ENCODE data around the gene MEG3. TPM values are rescaled to one million over a fixed set of nuclear protein-coding genes. Genes with fewer than 3 reads are reported as not detected.

The MEG3 gene
- total RNA-seq, 1 experiment from 2014 or later = 62.4 TPM

- CTCF ChIA-PET = no interaction called here
- H3K36me3 ChIP-seq (ENCODE audit: control insufficient read depth, insufficient read depth, low read length) = no peaks in the 10 kb centered on the region
- no peak for TF ChIP-seq POLR2AphosphoS5 (IDR thresholded peaks at IDR 0.05; ENCODE audit: low read depth, low read length)
- TF ChIP-seq SIN3A (IDR thresholded peaks at IDR 0.05; ENCODE audit: borderline replicate concordance, insufficient read depth, low read depth, low read length) = no peak
- TF ChIP-seq TCF7L2 (IDR thresholded peaks at IDR 0.05; ENCODE audit: low read depth, low read length) = no peak
- TF ChIP-seq CTCF (IDR thresholded peaks at IDR 0.05) = no peak
- no peak for TF ChIP-seq REST (IDR thresholded peaks at IDR 0.05; ENCODE audit: insufficient read depth in 1 of 2, low read depth in 2 of 2, low read length in 1 of 2)
- in situ Hi-C loops (cut with HindIII; ENCODE audit: low pct_unique_long_range_greater_than_20kb, low sequenced_read_pairs) (no loop called here), intact Hi-C loops (cut with micrococcal nuclease; ENCODE audit: unreplicated experiment) (no loop called here)
- BruUV-seq (replicated peaks) = no TSS peak
- no peak for DNase-seq (ENCODE audit: low read depth, low spot score)
- POLR2A ChIA-PET = no interaction called here
- no peaks in the 10 kb centered on the region for H3K4me1 ChIP-seq (ENCODE audit: control insufficient read depth, insufficient read depth, low read length)
- no peak overlapping the region for H3K27ac ChIP-seq (ENCODE audit: low read length)
- no peaks in the 10 kb centered on the region for H3K9me3 ChIP-seq (ENCODE audit: control insufficient read depth, insufficient read depth, low read depth, low read length)
- H3K27me3 ChIP-seq (ENCODE audit: control insufficient read depth, insufficient read depth, low read length) = no peaks in the 10 kb centered on the region
- ATAC-seq = no peak
- no peak overlapping the region for H3K4me3 ChIP-seq (ENCODE audit: low read depth in 2 of 2, low read length in 2 of 2)
Measured at GRCh38 chr14:100842799-100843198, 16.9 kb downstream of the MEG3 start.

- Histone ChIP-seq H3K4me1 (ENCODE audit: control insufficient read depth, insufficient read depth, low read length) (no peaks in the 10 kb centered on the region), H3K4me3 (ENCODE audit: low read depth in 2 of 2, low read length in 2 of 2) (no peak overlapping the region), H3K9me3 (ENCODE audit: control insufficient read depth, insufficient read depth, low read depth, low read length) (no peaks in the 10 kb centered on the region), H3K36me3 (ENCODE audit: control insufficient read depth, insufficient read depth, low read length) (no peaks in the 10 kb centered on the region), H3K27ac (ENCODE audit: low read length) (no peak overlapping the region), H3K27me3 (ENCODE audit: control insufficient read depth, insufficient read depth, low read length) (no peaks in the 10 kb centered on the region)
- DNase-seq (ENCODE audit: low read depth, low spot score) (no peak), ATAC-seq (no peak)
- BruUV-seq (replicated peaks) = no TSS peak
- TF ChIP-seq SIN3A (IDR thresholded peaks at IDR 0.05; ENCODE audit: borderline replicate concordance, insufficient read depth, low read depth, low read length) (no peak), POLR2AphosphoS5 (IDR thresholded peaks at IDR 0.05; ENCODE audit: low read depth, low read length) (no peak), REST (IDR thresholded peaks at IDR 0.05; ENCODE audit: insufficient read depth in 1 of 2, low read depth in 2 of 2, low read length in 1 of 2) (no peak), TCF7L2 (IDR thresholded peaks at IDR 0.05; ENCODE audit: low read depth, low read length) (no peak), CTCF (IDR thresholded peaks at IDR 0.05) (no peak)
- POLR2A ChIA-PET = interaction anchor here (0.5 kb wide), 1 partner anchor 389 kb away, joined by 4 read pairs; no protein-coding TSS in a partner anchor
- in situ Hi-C loops (cut with HindIII; ENCODE audit: low pct_unique_long_range_greater_than_20kb, low sequenced_read_pairs) = no loop called here
- intact Hi-C loops (cut with micrococcal nuclease; ENCODE audit: unreplicated experiment) = no loop called here
- CTCF ChIA-PET = no interaction called here
Measured at GRCh38 chr14:100844082-100844408, 18.1 kb downstream of the MEG3 start.

Measured in Panc1 (cell line).